Skeletal muscle tissue (tissue), 4 donors: ENCODE data around the gene HACD2. TPM values are rescaled to one million over a fixed set of nuclear protein-coding genes. Genes with fewer than 3 reads are reported as not detected.
A peak's percentile ranks its signal among the peaks of the same experiment; 100 is the strongest.

Experiments used
- H3K27ac ChIP-seq: one replicate; pipeline ENCODE4 v1.7.0; 2013; ENCODE audit warnings: mild to moderate bottlenecking, low read depth, low read length, inconsistent platforms
- H3K27me3 ChIP-seq, 3 donors: one replicate each; pipeline ENCODE4 v1.7.0; 2013; ENCODE audit warnings: low read length in 3 of 3; ENCODE audit not compliant: control insufficient read depth in 3 of 3, insufficient read depth in 3 of 3
- H3K36me3 ChIP-seq, 3 donors: one replicate each; pipeline ENCODE4 v1.7.0; 2013; ENCODE audit warnings: low read length in 3 of 3; ENCODE audit not compliant: control insufficient read depth in 3 of 3, insufficient read depth in 3 of 3
- H3K4me1 ChIP-seq, 3 donors: one replicate each; pipeline ENCODE4 v1.7.0; 2013; ENCODE audit warnings: low read length in 3 of 3, mild to moderate bottlenecking in 3 of 3; ENCODE audit not compliant: control insufficient read depth in 3 of 3, insufficient read depth in 3 of 3
- H3K4me3 ChIP-seq, 3 donors: one replicate each; pipeline ENCODE4 v1.7.0; 2013; ENCODE audit warnings: low read length in 3 of 3
- H3K9ac ChIP-seq, 3 donors: one replicate each; pipeline ENCODE4 v1.7.0; 2013; ENCODE audit warnings: low read length in 3 of 3, mild to moderate bottlenecking in 3 of 3, moderate library complexity in 2 of 3, low read depth in 1 of 3
- H3K9me3 ChIP-seq, 3 donors: one replicate each; pipeline ENCODE4 v1.7.0; 2013; ENCODE audit warnings: low read length in 3 of 3; ENCODE audit not compliant: control insufficient read depth in 3 of 3
- total RNA-seq: library from RNA; depleted of rRNA; stranded (reverse); fragments of >200 nt; gene quantifications from one replicate; pipeline ENCODE4 v1.2.3, GENCODE V29; 2014
- donor health status: Osteomylitis.

HACD2 gene
- total RNA-seq, 1 donor from 2014 or later = 15.7 TPM

GRCh38 chr3:123624302-123624701 lies 39.4 kb upstream of the HACD2 start:
- H3K36me3 ChIP-seq = peaks cover 2 to 4% (median 3%) of the 10 kb centered on the region in 3 donors
- no peaks in the 10 kb centered on the region for H3K27me3 ChIP-seq
- no peak overlapping the region for H3K27ac ChIP-seq
- peaks cover under 1 to 2% (median 1%) of the 10 kb centered on the region in 3 donors for H3K4me1 ChIP-seq
- no peak overlapping the region for H3K4me3 ChIP-seq
- H3K9ac ChIP-seq = no peak overlapping the region
- no peaks in the 10 kb centered on the region for H3K9me3 ChIP-seq

GRCh38 chr3:123623346-123623880 lies 38.6 kb upstream of the HACD2 start:
- Histone ChIP-seq H3K9me3 (no peaks in the 10 kb centered on the region), H3K36me3 (peaks cover 0 to 4% (median 2%) of the 10 kb centered on the region in 3 donors), H3K9ac (no peak overlapping the region), H3K4me1 (peaks cover 6 to 8% (median 6%) of the 10 kb centered on the region in 3 donors), H3K27ac (no peak overlapping the region), H3K4me3 (no peak overlapping the region), H3K27me3 (no peaks in the 10 kb centered on the region)

- H3K9ac ChIP-seq = no peak overlapping the region
- H3K9me3 ChIP-seq = no peaks in the 10 kb centered on the region
- peaks cover 0 to 4% (median 2%) of the 10 kb centered on the region in 3 donors for H3K36me3 ChIP-seq
- no peaks in the 10 kb centered on the region for H3K27me3 ChIP-seq
- peaks cover 8 to 14% (median 11%) of the 10 kb centered on the region in 3 donors for H3K4me1 ChIP-seq
- no peak overlapping the region for H3K27ac ChIP-seq
- H3K4me3 ChIP-seq = no peak overlapping the region
Measured at GRCh38 chr3:123622766-123623165, 37.9 kb upstream of the HACD2 start.

- peaks cover 8 to 15% (median 13%) of the 10 kb centered on the region in 3 donors for H3K4me1 ChIP-seq
- H3K9me3 ChIP-seq = no peaks in the 10 kb centered on the region
- H3K4me3 ChIP-seq = no peak overlapping the region
- no peak overlapping the region for H3K9ac ChIP-seq
- peaks cover 0 to 4% (median 2%) of the 10 kb centered on the region in 3 donors for H3K36me3 ChIP-seq
- no peak overlapping the region for H3K27ac ChIP-seq
- no peaks in the 10 kb centered on the region for H3K27me3 ChIP-seq
Measured at GRCh38 chr3:123621850-123622189, 37.0 kb upstream of the HACD2 start.

GRCh38 chr3:123621186-123621849 lies 36.5 kb upstream of the HACD2 start:
- Histone ChIP-seq H3K4me3 (no peak overlapping the region), H3K9me3 (no peaks in the 10 kb centered on the region), H3K4me1 (peaks cover 8 to 15% (median 13%) of the 10 kb centered on the region in 3 donors), H3K27me3 (no peaks in the 10 kb centered on the region), H3K27ac (no peak overlapping the region), H3K9ac (no peak overlapping the region), H3K36me3 (peaks cover 0 to 4% (median 2%) of the 10 kb centered on the region in 3 donors)

- no peaks in the 10 kb centered on the region for H3K27me3 ChIP-seq
- H3K4me1 ChIP-seq = peaks cover 8 to 15% (median 13%) of the 10 kb centered on the region in 3 donors
- H3K9ac ChIP-seq = no peak overlapping the region
- H3K27ac ChIP-seq = peak overlapping the region; percentile 32
- no peaks in the 10 kb centered on the region for H3K9me3 ChIP-seq
- H3K4me3 ChIP-seq = no peak overlapping the region
- peaks cover 0 to 4% (median 2%) of the 10 kb centered on the region in 3 donors for H3K36me3 ChIP-seq
Measured at GRCh38 chr3:123620343-123620742, 35.5 kb upstream of the HACD2 start.

GRCh38 chr3:123618768-123619484 lies 34.1 kb upstream of the HACD2 start:
- peak overlapping the region in 1 of 3 donors; percentile 16 for H3K9ac ChIP-seq
- no peak overlapping the region for H3K27ac ChIP-seq

GRCh38 chr3:123618076-123618708 lies 33.3 kb upstream of the HACD2 start:
- H3K9me3 ChIP-seq = no peaks in the 10 kb centered on the region
- H3K27ac ChIP-seq = no peak overlapping the region
- peak overlapping the region in 1 of 3 donors; percentile 22 for H3K4me3 ChIP-seq
- peaks cover 8 to 15% (median 13%) of the 10 kb centered on the region in 3 donors for H3K4me1 ChIP-seq
- H3K36me3 ChIP-seq = peaks cover 0 to 7% (median 0%) of the 10 kb centered on the region in 3 donors
- H3K27me3 ChIP-seq = no peaks in the 10 kb centered on the region
- H3K9ac ChIP-seq = peak overlapping the region in 1 of 3 donors; percentile 16

More at GRCh38 chr3:123618768-123619484, 34.1 kb upstream of the HACD2 start:
- Histone ChIP-seq H3K36me3 (peaks cover 0 to 4% (median 0%) of the 10 kb centered on the region in 3 donors), H3K27me3 (no peaks in the 10 kb centered on the region), H3K9me3 (no peaks in the 10 kb centered on the region), H3K4me3 (peak overlapping the region in 1 of 3 donors; percentile 13), H3K4me1 (peaks cover 8 to 15% (median 13%) of the 10 kb centered on the region in 3 donors)

GRCh38 chr3:123616593-123616992 lies 31.7 kb upstream of the HACD2 start:
- Histone ChIP-seq H3K9me3 (no peaks in the 10 kb centered on the region), H3K4me1 (peaks cover 8 to 15% (median 13%) of the 10 kb centered on the region in 3 donors), H3K27me3 (no peaks in the 10 kb centered on the region), H3K27ac (no peak overlapping the region), H3K4me3 (no peak overlapping the region), H3K36me3 (peaks cover 0 to 3% (median 0%) of the 10 kb centered on the region in 3 donors), H3K9ac (no peak overlapping the region)
